K562 (cell line): Measurements from ENCODE around the gene RNF39.

Experiments used
- CTCF ChIP-seq, 3 experiments: IDR thresholded peaks in 2 of 3; conservative IDR thresholded peaks in 1 of 3; 2 replicates each; pipeline ENCODE4 v1.5.1; 2011 to 2012; ENCODE audit warnings: low read length in 3 of 3, mild to moderate bottlenecking in 3 of 3, control low read depth in 2 of 3, improper control_type of control experiment in 1 of 3, inconsistent platforms in 1 of 3, low read depth in 1 of 3, mixed read lengths in 1 of 3, moderate library complexity in 1 of 3; ENCODE audit not compliant: insufficient read depth in 2 of 3
- MAZ ChIP-seq, 2 experiments: fragments of 450-650 bp in 1 of 2; sonication (generic) in 1 of 2; formaldehyde crosslinking; IDR thresholded peaks in 1 of 2; conservative IDR thresholded peaks in 1 of 2; 2 replicates each; pipeline versions ENCODE4 v1.4.0 to v1.5.0; 2020; ENCODE audit warnings: mild to moderate bottlenecking in 1 of 2, missing genetic modification reagents in 1 of 2
- PTRF ChIP-seq: fragments of 450-650 bp; IDR thresholded peaks from 2 replicates; pipeline ENCODE4 v1.6.1; 2016; ENCODE audit warnings: mild to moderate bottlenecking, missing genetic modification characterization, missing compliant biosample characterization
- ZFX ChIP-seq: sonication (generic); formaldehyde crosslinking; IDR thresholded peaks from 2 replicates; pipeline ENCODE4 v1.8.0; 2022; ENCODE audit warnings: mild to moderate bottlenecking, missing genetic modification reagents, moderate library complexity
- ZNF24 ChIP-seq: fragments of 450-650 bp; IDR thresholded peaks from 2 replicates; pipeline ENCODE4 v1.6.1; 2016
- TF ChIP-seq, protein P1 (sequence below): IDR thresholded peaks from 2 replicates; pipeline ENCODE4 v1.6.1; 2012; ENCODE audit warnings: low read depth, low read length, improper control_type of control experiment, borderline replicate concordance

GRCh38 chr6:30042476-30042875 is 33.1 kb downstream of the RNF39 start:
- TF ChIP-seq PTRF (tag): no peak
- no peak for TF ChIP-seq MAZ (CRISPR knock-in tag; conservative IDR thresholded peaks at IDR 0.05 in 1 of 2, IDR thresholded peaks at IDR 0.05 in 1 of 2)
- TF ChIP-seq ZFX (CRISPR knock-in tag): no peak
- TF ChIP-seq ZNF24: no peak
- TF ChIP-seq, protein P1, sequence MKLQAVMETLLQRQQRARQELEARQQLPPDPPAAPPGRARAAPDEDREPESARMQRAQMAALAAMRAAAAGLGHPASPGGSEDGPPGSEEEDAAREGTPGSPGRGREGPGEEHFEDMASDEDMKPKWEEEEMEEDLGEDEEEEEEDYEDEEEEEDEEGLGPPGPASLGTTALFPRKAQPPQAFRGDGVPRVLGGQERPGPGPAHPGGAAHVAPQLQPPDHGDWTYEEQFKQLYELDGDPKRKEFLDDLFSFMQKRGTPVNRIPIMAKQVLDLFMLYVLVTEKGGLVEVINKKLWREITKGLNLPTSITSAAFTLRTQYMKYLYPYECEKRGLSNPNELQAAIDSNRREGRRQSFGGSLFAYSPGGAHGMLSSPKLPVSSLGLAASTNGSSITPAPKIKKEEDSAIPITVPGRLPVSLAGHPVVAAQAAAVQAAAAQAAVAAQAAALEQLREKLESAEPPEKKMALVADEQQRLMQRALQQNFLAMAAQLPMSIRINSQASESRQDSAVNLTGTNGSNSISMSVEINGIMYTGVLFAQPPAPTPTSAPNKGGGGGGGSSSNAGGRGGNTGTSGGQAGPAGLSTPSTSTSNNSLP: no peak
- TF ChIP-seq CTCF (IDR thresholded peaks at IDR 0.05 in 2 of 3, conservative IDR thresholded peaks at IDR 0.05 in 1 of 3; ENCODE audit: insufficient read depth in 2 of 3, low read depth in 1 of 3, low read length in 3 of 3): no peak
